HG03135 (cell line): ENCODE data around the gene DNAJB1.
A peak's percentile ranks its signal among the peaks of the same experiment; 100 is the strongest.
"Not testable (repeated sequence)": the region's sequence is repeated elsewhere in the genome, so short reads cannot be mapped to it uniquely, and the experiment has no call there.

Source experiments
- ATAC-seq: cut with Tn5 transposase; IDR thresholded peaks from one replicate; pipeline ENCODE4 v1.9.1; 2021; ENCODE audit warnings: mild to moderate bottlenecking, moderate library complexity; ENCODE audit not compliant: unreplicated experiment

Gene DNAJB1

DNA sequence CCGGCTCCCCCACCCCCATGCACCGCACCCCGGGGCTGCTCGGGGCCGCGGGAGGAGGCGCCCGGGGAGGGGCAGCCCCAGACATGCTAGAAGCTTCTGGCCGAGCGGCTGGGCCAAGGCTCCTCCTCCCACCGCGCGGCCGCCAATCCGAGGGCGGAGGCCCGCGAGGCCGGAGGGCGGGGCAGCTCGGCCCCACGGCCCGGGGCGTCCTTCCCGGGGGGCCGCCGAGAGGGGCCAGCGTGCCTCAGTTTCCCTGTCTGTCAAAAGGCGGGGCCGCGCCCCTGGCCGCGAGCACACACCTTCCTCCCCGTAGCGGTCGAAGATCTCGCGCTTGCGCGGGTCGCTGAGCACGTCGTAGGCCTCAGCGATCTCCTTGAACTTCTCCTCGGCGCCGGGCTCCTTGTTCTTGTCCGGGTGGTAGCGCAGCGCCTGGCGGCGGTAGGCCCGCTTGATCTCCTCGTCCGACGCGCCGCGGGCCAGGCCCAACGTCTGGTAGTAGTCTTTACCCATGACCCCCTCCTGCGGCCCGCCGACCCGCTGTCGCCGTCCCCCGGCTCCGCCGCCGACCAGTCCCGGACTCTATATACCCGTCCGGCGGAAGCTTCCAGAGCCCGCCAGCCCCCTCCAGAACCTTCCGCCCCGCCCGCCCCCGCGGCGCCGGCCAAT, at the start of gene DNAJB1:
DNAJB1 (minus strand) TSS at position 558 of the 666 bp plus-strand sequence; CDS start at position 510, 48 bp downstream.
- peak; percentile 60 for ATAC-seq

DNA sequence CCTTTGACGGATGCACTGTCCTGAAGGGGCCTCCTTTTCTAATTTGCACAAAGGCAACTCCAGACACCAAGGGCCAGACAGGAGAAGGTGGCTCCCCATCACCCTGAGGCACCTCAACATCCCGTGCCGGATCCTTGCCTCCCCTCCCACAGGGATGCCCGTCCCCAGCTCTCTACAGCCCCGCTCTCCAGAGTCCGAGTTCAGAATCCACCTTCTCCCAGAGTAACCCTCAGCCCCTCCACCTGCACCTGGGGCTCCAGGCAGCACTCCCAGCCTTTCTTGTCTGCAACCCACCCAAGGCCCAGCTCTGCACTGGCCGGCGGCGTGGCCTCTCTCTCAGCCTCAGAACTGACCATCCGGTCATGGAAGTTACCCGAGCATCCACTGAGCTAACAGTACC, 48.9 kb upstream of the DNAJB1 start:
- no peak for ATAC-seq

DNA sequence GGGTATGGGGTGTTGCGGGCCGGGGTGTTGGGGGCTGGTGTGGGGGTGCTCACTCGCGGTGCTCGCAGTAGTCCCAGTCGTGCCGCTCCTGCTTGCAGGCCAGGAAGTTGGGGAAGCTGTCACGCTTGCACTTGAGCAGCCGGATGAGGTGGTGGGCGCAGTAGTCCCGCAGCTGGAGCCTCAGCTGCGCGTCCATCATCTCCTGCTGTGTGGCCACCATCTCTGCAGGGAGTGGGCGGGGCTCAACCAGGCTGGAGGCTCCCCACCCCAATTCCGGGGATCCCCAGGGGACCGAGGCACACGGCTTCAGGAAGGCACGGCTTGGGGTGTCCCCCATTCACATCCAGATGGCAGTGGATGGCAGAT, 48.5 kb upstream of the DNAJB1 start:
- ATAC-seq, result no peak

DNA sequence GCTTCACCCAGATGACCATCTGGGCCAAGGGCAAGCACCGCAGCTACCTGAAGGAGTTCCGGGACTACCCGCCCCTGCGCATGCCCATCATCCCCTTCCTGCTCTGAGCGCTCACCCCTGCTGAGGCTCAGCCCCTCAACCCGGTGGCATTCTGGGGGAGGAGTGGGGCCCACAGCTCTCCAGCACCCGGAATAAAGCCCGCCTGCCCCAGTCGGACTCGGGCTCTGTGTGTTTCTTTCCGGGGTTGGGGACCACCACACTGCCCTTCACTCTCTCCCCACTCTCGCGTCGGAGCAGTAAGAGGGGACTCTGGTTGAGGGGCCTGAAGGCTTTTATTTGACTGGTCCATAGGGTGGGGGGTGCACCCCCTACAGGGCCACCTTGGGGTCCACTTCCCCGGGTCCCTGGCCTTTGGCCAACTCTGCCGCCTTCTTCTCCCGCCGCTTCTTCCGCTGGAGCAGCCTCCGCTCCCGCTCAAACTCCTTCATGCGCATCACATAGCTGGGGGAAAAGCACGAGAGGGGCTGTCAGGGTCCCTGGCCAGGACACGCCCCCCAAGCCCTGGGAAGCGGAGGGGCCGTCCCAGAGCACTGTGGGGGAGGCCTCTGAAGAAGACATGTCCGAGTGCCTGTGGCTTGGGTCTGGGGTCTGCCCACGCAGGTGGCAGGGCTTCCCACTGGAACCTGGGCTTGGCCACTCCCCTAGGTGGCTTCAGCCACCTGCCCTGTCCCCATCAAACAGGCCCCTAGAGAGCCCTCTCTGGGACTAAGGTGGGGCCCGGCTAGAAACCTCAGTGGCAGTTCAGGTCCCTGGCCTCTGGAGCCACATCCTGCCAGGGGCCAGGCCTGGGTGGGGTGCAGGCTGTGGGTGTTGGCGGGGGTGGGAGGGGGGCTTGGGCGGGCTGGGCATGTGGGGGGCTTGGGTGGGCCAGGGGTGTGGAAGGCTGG, 47.8 kb upstream of the DNAJB1 start:
- ATAC-seq, result no peak

DNA sequence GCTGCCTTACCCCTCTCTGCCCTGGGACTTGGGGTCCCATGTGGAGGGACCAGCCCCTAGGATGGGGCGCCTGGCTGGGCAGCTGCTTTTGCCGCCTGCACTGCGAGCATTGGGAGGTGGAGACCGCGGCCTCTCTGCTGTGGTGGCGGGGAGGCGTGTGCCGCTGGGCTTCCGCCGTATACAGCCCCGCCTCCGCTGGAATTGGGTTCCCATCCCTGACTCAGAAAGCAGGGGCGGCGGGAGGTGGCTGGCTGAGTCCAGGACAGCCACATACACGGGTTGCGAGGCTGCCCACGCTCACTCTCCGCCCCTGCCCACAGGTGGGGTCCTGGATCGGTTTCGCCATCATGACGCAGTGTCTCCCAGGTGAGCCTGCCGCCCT, 47.1 kb upstream of the DNAJB1 start:
- no peak for ATAC-seq

DNA sequence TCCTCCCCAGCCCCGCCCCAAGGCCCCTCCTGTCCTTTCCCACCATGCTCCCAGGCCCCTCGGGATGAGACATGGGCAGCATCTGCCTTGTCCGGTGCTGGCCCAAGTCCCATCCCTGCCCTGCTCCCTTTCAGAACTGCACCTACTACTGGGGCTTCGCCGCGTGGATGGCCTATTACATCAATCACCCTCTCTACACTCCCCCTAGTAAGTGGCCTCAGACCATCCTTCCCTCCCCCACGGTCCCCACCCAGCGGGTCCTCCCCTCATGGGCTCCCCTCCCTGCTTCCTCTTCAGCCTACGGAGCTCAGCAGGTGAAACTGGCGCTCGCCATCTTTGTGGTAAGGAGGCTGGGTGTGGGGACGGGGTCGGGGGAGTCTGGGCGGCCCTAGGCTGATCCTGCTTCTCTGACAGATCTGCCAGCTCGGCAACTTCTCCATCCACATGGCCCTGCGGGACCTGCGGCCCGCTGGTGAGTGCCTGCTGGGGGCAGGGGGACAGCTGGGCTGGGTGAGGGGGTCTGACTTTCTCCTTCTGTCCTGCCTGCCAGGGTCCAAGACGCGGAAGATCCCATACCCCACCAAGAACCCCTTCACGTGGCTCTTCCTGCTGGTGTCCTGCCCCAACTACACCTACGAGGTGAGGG, 46.6 kb upstream of the DNAJB1 start:
- not testable (repeated sequence) for ATAC-seq

DNA sequence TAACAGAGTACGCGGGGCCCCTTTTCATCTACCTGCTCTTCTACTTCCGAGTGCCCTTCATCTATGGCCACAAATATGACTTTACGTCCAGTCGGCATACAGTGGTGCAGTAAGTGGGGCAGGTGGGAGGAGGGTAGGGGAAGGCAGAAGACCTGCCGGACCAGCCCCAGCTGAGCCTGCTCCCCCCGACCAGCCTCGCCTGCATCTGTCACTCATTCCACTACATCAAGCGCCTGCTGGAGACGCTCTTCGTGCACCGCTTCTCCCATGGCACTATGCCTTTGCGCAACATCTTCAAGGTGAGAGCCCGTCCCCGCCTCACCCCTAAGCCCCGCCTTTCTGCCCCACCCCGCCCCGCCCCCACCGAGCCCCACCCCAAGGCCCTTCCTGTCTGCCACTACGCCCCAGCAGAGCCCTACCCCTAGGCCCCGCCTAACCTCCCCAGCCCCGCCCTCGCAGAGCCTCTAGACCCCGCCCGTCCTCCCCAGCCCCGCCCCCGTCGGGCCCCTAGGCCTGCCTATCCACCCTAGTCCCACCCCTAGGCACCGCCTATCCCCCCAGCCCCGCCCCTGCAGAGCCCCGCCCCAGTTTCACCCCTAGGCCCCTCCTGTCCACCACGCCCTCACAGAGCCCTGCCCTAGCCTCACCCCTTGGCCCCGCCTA, 45.9 kb upstream of the DNAJB1 start:
- ATAC-seq, result no peak

DNA sequence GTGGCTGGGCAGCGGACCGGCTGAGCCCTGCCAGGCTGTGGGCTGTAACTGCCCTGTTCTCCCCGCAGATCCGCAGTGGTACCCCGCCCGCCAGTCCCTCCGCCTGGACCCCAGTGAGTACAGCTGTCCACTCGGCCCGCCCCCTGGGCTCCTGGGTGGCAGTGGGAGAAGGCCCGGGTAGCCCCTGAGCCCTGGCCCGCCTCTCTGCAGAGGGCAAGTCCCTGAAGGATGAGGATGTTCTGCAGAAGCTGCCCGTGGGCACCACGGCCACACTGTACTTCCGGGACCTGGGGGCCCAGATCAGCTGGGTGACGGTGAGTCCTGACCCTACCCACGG, 45.4 kb upstream of the DNAJB1 start:
- no peak for ATAC-seq

DNA sequence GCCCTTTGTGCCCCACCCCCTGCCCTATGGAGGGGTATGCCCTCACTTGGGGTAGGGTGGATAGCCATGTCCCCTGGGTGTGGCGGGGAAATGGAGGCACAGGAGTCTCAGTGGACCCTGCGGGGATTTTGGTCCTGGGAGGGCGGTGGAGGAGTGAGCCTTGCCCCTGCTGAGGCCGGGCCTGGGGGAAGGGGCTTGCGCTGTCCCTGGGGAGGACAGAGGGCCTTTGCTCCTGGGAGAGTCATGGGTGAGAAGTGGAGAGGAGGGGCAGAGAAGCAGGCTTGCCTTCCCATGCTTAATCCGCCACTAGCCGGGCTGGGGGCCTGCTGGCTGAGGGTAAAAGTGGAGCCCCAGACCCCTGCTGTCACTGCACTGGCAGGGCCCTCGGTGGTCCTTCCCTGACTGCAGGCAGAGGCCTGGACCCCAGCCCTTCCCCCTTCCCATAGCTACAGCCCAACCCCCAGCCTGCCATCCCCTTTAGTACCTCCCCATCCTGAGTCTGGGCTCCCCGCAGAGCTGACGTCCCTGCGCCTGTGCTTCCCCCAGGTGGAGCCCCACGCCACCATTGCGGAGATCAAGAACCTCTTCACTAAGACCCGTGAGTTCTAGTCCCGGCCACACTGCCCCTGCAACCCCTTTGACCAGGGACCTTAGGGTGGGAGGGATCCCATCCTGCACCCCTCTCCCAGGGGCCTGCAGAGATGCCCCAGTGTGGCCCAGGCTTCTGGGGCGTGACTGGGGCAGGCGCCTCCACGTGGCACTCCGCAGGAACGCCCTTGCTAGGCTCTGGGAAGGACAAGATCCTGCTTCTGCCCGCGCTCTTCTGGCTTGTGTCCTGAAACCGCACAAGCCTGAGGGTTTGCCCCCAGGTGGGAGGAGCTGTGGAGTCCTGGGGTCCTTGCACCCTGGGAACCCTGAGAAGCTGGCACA, 44.7 kb upstream of the DNAJB1 start:
- no peak for ATAC-seq

DNA sequence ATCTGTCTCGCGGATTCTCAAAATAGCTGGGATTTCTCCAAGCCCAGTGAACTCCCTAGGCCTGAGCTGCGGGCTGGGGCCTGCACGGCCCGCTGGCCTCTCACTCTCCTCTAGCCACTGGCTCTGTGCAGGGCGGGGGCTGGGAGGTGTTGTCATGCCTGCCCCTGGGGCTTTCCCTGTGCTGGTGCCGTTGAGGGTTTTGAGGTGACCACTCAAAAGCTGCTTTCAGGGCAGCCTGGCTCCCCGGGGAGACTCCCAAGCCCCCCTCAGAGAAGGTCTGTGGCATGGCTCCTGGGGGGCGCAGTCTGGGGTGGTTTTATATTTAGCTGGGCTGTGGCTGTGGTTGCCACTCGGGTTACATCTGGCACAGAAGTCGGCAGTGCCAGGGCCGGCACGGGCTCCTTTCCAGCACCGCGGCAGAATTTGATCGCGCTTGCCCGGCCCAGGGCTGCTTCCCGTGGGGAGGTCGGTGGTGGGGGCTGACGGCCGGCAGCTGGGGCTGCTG, 43.7 kb upstream of the DNAJB1 start:
- no peak for ATAC-seq

DNA sequence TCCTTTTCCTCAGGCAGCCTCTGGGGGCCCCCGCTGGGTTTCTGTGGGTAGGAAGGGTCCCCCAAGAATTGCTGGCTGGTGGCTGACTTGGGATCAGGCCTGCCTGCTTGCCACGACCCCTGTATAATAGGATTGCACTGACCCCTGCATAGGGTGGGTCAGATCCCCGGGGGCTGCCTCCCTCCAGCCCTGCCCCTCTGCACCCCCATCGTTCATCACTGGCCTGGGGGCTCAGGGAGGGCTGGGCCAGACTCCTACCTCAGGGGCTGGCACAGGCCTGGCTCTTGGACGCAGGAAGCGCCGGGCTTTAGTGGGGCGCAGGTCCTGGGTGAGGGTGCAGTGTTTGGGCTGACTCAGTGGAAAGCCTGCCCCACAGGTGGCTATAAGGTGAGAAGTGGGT, 43.1 kb upstream of the DNAJB1 start:
- ATAC-seq, result no peak

DNA sequence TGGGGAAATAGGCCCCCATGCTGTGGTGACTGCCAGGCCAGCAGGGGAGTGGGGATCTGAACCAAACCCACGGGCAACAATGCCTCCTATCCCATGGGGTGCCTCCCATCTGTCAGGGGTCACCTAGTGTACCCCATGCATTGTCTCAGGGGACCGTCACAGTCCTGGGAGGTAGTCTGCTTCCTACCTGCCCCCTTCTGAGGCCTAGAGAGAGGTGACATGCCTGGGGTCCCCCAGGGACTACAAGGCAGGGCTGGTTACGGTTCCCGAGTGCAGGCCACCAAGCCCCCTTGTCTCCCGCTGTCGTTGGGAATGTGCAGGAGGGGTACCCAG, 42.5 kb upstream of the DNAJB1 start:
- ATAC-seq, result no peak

DNA sequence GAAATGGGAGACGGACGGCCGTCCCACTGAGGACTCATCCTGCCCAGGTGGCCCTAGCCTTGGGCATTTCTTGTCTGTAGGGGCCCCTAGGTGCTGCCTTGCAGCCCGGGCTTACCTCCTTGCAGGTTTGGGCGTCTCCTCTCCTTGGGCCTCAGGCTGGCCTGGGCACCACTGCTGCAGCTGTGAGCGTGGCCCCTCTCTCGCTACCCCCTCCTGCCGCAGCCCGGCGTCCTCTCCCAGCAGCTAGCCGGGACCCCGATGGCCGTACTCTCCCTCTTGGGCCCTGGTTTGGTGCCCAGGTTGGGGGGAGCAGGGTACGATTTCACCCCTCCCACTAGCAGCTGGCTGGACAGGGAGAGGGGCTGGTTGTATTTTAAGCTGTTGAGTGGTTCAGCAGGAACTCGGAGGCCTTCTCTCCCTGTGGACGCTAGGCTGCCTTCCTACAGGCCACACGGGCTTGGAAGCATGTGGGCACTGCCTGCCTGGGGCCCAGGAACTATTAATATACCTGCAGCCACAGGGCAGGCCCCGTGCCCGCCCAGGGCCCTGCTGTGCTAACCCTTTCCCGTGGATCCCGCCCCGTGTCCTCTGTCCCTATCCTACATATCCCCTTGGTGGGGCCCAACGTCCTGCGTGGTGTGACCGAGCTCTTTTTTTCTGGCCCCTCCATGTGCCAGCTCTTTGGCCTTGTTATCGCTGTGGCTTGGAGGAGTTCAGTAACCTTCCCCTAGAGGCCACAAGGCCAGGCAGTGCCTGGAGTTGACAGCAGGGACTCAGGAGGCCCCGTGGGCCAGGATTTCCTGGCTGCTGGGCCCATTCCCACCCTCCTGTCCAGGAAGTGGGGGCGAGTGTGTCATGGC, 41.9 kb upstream of the DNAJB1 start:
- no peak for ATAC-seq

DNA sequence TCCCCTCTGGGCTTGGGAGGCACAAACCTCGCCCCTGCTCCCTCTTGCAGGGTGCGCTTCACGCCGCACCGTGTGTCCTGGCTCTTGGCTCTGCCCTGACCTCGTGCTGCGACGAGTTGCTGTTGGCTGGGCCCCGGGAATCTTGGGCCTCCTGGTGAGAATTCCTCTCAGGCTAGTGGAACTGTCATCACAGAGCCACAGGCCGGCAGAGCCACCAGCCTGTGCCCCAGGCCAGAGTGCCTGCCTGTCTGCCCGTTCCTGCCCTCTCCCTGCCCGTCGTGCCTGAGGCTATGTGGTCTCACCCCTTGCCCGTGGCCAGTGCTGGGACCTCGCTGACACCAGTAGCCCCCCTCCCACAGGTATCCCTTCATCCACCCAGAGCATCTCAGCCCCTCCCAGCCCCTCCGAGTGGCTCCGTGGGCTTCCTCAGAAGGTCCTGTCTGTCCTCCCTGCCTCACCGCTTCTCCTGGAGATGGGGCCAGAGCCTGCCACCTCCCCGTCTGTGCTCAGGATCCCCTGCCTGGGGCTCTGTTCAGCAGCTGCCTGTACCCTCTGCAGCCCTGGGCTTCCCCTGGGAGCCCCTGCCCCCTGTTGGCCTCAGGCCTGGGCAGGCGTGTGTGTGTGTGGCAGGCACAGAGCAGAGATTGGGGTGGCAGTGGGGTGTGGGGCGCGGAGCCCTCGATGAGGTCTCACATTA, 40.3 kb upstream of the DNAJB1 start:
- ATAC-seq, result no peak

DNA sequence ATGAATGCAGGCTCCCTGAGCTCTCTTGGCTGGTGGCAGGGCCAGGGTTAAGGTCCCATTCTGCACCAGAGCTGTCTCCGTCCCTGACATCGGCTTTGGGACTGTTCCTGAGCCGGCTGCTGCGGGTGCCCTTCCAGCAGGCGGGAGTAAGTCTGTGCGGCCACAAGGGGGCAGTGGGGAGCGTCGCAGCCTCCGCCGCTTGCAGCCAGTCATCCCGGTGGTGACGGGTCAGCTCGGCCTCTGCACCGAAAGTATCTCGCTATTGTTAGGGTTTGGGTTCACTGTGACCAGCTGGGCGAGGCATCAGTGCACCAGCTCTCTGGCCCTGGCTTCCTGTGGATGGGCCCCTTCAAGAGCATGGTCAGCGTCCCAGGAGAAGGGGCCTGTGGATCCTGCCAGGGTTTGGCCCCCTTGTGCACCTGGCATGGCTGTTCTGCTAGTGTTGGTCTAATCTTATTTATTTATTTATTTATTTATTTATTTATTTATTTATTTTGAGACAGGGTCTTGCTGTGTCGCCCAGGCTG, 38.5 kb upstream of the DNAJB1 start:
- no peak for ATAC-seq

DNA sequence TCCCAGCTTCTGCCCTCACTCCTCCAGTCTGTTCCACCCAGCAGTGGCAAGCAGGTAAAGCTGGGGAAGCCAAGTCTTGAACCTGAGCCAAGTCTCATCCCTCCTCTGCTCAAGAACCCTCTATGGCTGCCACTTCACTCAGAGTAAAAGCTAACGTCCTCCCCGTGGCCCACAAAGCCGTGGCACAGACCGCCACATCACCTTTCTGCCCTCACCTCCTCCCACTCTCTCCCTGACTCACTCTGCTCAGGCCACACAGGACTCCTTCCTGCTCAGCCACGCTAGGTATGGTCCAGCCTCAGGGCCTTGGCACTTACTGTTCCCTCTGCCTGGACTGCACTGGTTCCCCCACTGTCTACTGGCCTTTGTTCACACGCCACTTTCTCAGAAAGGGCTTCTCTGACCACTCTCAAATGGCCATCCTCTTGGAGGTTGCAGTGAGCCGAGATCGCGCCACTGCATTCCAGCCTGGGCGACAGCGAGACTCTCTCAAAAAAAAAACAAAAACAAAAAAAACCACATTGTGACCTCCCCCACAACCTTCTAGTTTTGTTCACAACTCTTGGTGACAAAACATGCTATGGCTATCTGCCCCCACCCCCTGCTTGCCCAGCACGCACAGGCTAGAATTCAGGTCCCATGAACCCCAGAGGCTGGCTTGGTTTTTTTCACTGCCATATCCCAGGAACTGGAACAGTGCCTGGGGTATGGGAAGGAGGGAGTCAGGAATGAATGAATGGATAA, 37.9 kb upstream of the DNAJB1 start:
- no peak for ATAC-seq

DNA sequence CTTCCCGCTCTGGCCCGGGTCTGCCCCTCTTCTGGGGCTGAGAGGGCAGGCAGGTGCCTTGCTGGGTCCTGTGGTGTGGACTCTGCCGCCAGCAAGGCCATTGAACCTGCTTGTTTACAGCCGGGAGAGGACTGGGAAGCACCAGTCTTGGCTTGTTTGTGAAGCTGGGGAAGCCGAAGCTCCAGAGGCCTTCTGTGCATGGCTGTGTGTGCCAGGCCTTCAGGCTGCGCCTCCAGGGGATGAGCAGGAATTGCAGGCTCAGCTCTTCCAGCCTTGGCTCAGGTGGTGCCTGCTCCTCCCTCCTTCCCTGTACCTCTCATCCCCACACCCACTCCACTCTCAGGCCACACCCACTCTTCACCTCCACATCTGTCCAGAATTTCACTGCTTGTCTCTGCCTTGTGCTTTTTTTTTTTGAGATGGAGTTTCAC, 36.2 kb upstream of the DNAJB1 start:
- no peak for ATAC-seq

DNA sequence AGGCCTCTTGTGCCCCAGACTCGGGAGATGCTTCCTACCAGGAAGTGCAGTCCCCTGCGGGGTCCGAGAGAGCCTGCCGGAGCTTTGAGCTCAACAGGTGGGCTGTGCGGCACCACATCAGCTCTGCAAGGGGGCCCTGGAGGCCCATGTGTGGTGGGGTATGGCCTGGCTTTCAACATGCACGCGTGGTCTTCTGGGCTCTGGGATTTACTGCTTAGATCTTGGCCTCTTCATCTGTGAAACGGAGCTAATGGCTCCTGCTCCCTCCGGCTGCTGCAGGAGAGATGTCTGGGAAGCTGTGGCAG, 35.7 kb upstream of the DNAJB1 start:
- ATAC-seq, result no peak
